Measurements from ENCODE around the gene CACNA1C. TPM values are rescaled to one million over a fixed set of nuclear protein-coding genes. Genes with fewer than 3 reads are reported as not detected.

Gene CACNA1C
- total and polyA plus RNA-seq, 2 donors = 0.71 TPM

GRCh38 chr12:2627835-2628191 lies 575.0 kb downstream of the CACNA1C start:
- Histone ChIP-seq H3K36me3 (ENCODE audit: control insufficient read depth in 2 of 2, insufficient read depth in 2 of 2, low read length in 1 of 2) (no peaks in the 10 kb centered on the region), H3K4me3 (ENCODE audit: low read length in 2 of 2) (no peak overlapping the region), H3K27ac (ENCODE audit: low read depth in 1 of 2, low read length in 1 of 2) (no peak overlapping the region), H3K4me1 (ENCODE audit: control insufficient read depth in 2 of 2, insufficient read depth in 2 of 2, low read length in 2 of 2) (peaks cover 5 to 32% of the 10 kb centered on the region in 2 donors), H3K9me3 (ENCODE audit: control insufficient read depth in 2 of 2, insufficient read depth in 1 of 2, low read length in 1 of 2) (peaks cover 0 to 6% of the 10 kb centered on the region in 2 donors), H3K27me3 (ENCODE audit: control insufficient read depth in 2 of 2, insufficient read depth in 1 of 2, low read length in 1 of 2) (no peaks in the 10 kb centered on the region)
- 39% methylated on average over 11 of the region's 11 CpGs for WGBS
- no peak for DNase-seq (ENCODE audit: low read depth in 6 of 9, low spot score in 9 of 9)

GRCh38 chr12:2628401-2628800 lies 575.6 kb downstream of the CACNA1C start:
- 96% methylated on average over 6 of the region's 6 CpGs for WGBS
- H3K9me3 ChIP-seq (ENCODE audit: control insufficient read depth in 2 of 2, insufficient read depth in 1 of 2, low read length in 1 of 2) = peaks cover 0 to 6% of the 10 kb centered on the region in 2 donors
- no peak overlapping the region for H3K4me3 ChIP-seq (ENCODE audit: low read length in 2 of 2)
- H3K4me1 ChIP-seq (ENCODE audit: control insufficient read depth in 2 of 2, insufficient read depth in 2 of 2, low read length in 2 of 2) = peaks cover 5 to 32% of the 10 kb centered on the region in 2 donors
- DNase-seq (ENCODE audit: low read depth in 6 of 9, low spot score in 9 of 9) = no peak
- no peak overlapping the region for H3K27ac ChIP-seq (ENCODE audit: low read depth in 1 of 2, low read length in 1 of 2)
- H3K36me3 ChIP-seq (ENCODE audit: control insufficient read depth in 2 of 2, insufficient read depth in 2 of 2, low read length in 1 of 2) = no peaks in the 10 kb centered on the region
- H3K27me3 ChIP-seq (ENCODE audit: control insufficient read depth in 2 of 2, insufficient read depth in 1 of 2, low read length in 1 of 2) = no peaks in the 10 kb centered on the region

GRCh38 chr12:2629051-2629450 lies 576.3 kb downstream of the CACNA1C start:
- Histone ChIP-seq H3K27ac (ENCODE audit: low read depth in 1 of 2, low read length in 1 of 2) (no peak overlapping the region), H3K27me3 (ENCODE audit: control insufficient read depth in 2 of 2, insufficient read depth in 1 of 2, low read length in 1 of 2) (no peaks in the 10 kb centered on the region), H3K36me3 (ENCODE audit: control insufficient read depth in 2 of 2, insufficient read depth in 2 of 2, low read length in 1 of 2) (no peaks in the 10 kb centered on the region), H3K4me3 (ENCODE audit: low read length in 2 of 2) (no peak overlapping the region), H3K9me3 (ENCODE audit: control insufficient read depth in 2 of 2, insufficient read depth in 1 of 2, low read length in 1 of 2) (peaks cover 0 to 6% of the 10 kb centered on the region in 2 donors), H3K4me1 (ENCODE audit: control insufficient read depth in 2 of 2, insufficient read depth in 2 of 2, low read length in 2 of 2) (peaks cover 5 to 32% of the 10 kb centered on the region in 2 donors)
- no peak for DNase-seq (ENCODE audit: low read depth in 6 of 9, low spot score in 9 of 9)
- WGBS = 94% methylated on average over 5 of the region's 5 CpGs

- Histone ChIP-seq H3K9me3 (ENCODE audit: control insufficient read depth in 2 of 2, insufficient read depth in 1 of 2, low read length in 1 of 2) (peaks cover 0 to 6% of the 10 kb centered on the region in 2 donors), H3K4me3 (ENCODE audit: low read length in 2 of 2) (no peak overlapping the region), H3K4me1 (ENCODE audit: control insufficient read depth in 2 of 2, insufficient read depth in 2 of 2, low read length in 2 of 2) (peaks cover 0 to 19% of the 10 kb centered on the region in 2 donors), H3K27ac (ENCODE audit: low read depth in 1 of 2, low read length in 1 of 2) (no peak overlapping the region), H3K36me3 (ENCODE audit: control insufficient read depth in 2 of 2, insufficient read depth in 2 of 2, low read length in 1 of 2) (no peaks in the 10 kb centered on the region), H3K27me3 (ENCODE audit: control insufficient read depth in 2 of 2, insufficient read depth in 1 of 2, low read length in 1 of 2) (no peaks in the 10 kb centered on the region)
- 94% methylated on average over 16 of the region's 16 CpGs for WGBS
- DNase-seq (ENCODE audit: low read depth in 6 of 9, low spot score in 9 of 9) = no peak
These were observed 579.0 kb downstream of the CACNA1C start for GRCh38 chr12:2631653-2632350.

- H3K27me3 ChIP-seq (ENCODE audit: control insufficient read depth in 2 of 2, insufficient read depth in 1 of 2, low read length in 1 of 2) = no peaks in the 10 kb centered on the region
- no peak for DNase-seq (ENCODE audit: low read depth in 6 of 9, low spot score in 9 of 9)
- H3K27ac ChIP-seq (ENCODE audit: low read depth in 1 of 2, low read length in 1 of 2) = no peak overlapping the region
- no peaks in the 10 kb centered on the region for H3K9me3 ChIP-seq (ENCODE audit: control insufficient read depth in 2 of 2, insufficient read depth in 1 of 2, low read length in 1 of 2)
- H3K36me3 ChIP-seq (ENCODE audit: control insufficient read depth in 2 of 2, insufficient read depth in 2 of 2, low read length in 1 of 2) = no peaks in the 10 kb centered on the region
- 90% methylated on average over 16 of the region's 16 CpGs for WGBS
- H3K4me1 ChIP-seq (ENCODE audit: control insufficient read depth in 2 of 2, insufficient read depth in 2 of 2, low read length in 2 of 2) = peaks cover 0 to 12% of the 10 kb centered on the region in 2 donors
- no peak overlapping the region for H3K4me3 ChIP-seq (ENCODE audit: low read length in 2 of 2)
These were observed 580.5 kb downstream of the CACNA1C start for GRCh38 chr12:2633176-2633824.

GRCh38 chr12:2633825-2634200 lies 581.0 kb downstream of the CACNA1C start:
- no peaks in the 10 kb centered on the region for H3K9me3 ChIP-seq (ENCODE audit: control insufficient read depth in 2 of 2, insufficient read depth in 1 of 2, low read length in 1 of 2)
- no peaks in the 10 kb centered on the region for H3K36me3 ChIP-seq (ENCODE audit: control insufficient read depth in 2 of 2, insufficient read depth in 2 of 2, low read length in 1 of 2)
- no peak for DNase-seq (ENCODE audit: low read depth in 6 of 9, low spot score in 9 of 9)
- no peaks in the 10 kb centered on the region for H3K27me3 ChIP-seq (ENCODE audit: control insufficient read depth in 2 of 2, insufficient read depth in 1 of 2, low read length in 1 of 2)
- H3K4me3 ChIP-seq (ENCODE audit: low read length in 2 of 2) = no peak overlapping the region
- WGBS = 86% methylated on average over 15 of the region's 15 CpGs
- H3K27ac ChIP-seq (ENCODE audit: low read depth in 1 of 2, low read length in 1 of 2) = no peak overlapping the region
- peaks cover 0 to 12% of the 10 kb centered on the region in 2 donors for H3K4me1 ChIP-seq (ENCODE audit: control insufficient read depth in 2 of 2, insufficient read depth in 2 of 2, low read length in 2 of 2)

- no peaks in the 10 kb centered on the region for H3K36me3 ChIP-seq (ENCODE audit: control insufficient read depth in 2 of 2, insufficient read depth in 2 of 2, low read length in 1 of 2)
- H3K27ac ChIP-seq (ENCODE audit: low read depth in 1 of 2, low read length in 1 of 2) = no peak overlapping the region
- no peaks in the 10 kb centered on the region for H3K9me3 ChIP-seq (ENCODE audit: control insufficient read depth in 2 of 2, insufficient read depth in 1 of 2, low read length in 1 of 2)
- H3K4me1 ChIP-seq (ENCODE audit: control insufficient read depth in 2 of 2, insufficient read depth in 2 of 2, low read length in 2 of 2) = peaks cover 0 to 12% of the 10 kb centered on the region in 2 donors
- H3K4me3 ChIP-seq (ENCODE audit: low read length in 2 of 2) = no peak overlapping the region
- DNase-seq (ENCODE audit: low read depth in 6 of 9, low spot score in 9 of 9) = no peak
- 98% methylated on average over 2 of the region's 2 CpGs for WGBS
- no peaks in the 10 kb centered on the region for H3K27me3 ChIP-seq (ENCODE audit: control insufficient read depth in 2 of 2, insufficient read depth in 1 of 2, low read length in 1 of 2)
These were observed 581.7 kb downstream of the CACNA1C start for GRCh38 chr12:2634471-2634870.

- Histone ChIP-seq H3K4me3 (ENCODE audit: low read length in 2 of 2) (no peak overlapping the region), H3K27ac (ENCODE audit: low read depth in 1 of 2, low read length in 1 of 2) (no peak overlapping the region), H3K36me3 (ENCODE audit: control insufficient read depth in 2 of 2, insufficient read depth in 2 of 2, low read length in 1 of 2) (no peaks in the 10 kb centered on the region), H3K4me1 (ENCODE audit: control insufficient read depth in 2 of 2, insufficient read depth in 2 of 2, low read length in 2 of 2) (peaks cover 0 to 16% of the 10 kb centered on the region in 2 donors), H3K27me3 (ENCODE audit: control insufficient read depth in 2 of 2, insufficient read depth in 1 of 2, low read length in 1 of 2) (no peaks in the 10 kb centered on the region), H3K9me3 (ENCODE audit: control insufficient read depth in 2 of 2, insufficient read depth in 1 of 2, low read length in 1 of 2) (no peaks in the 10 kb centered on the region)
- 55% methylated on average over 7 of the region's 7 CpGs for WGBS
- no peak for DNase-seq (ENCODE audit: low read depth in 6 of 9, low spot score in 9 of 9)
These were observed 584.1 kb downstream of the CACNA1C start for GRCh38 chr12:2636741-2637340.

- H3K4me1 ChIP-seq (ENCODE audit: control insufficient read depth in 2 of 2, insufficient read depth in 2 of 2, low read length in 2 of 2) = peaks cover 1 to 21% of the 10 kb centered on the region in 2 donors
- WGBS = 92% methylated on average over 8 of the region's 8 CpGs
- DNase-seq (ENCODE audit: low read depth in 6 of 9, low spot score in 9 of 9) = no peak
- H3K36me3 ChIP-seq (ENCODE audit: control insufficient read depth in 2 of 2, insufficient read depth in 2 of 2, low read length in 1 of 2) = no peaks in the 10 kb centered on the region
- no peaks in the 10 kb centered on the region for H3K9me3 ChIP-seq (ENCODE audit: control insufficient read depth in 2 of 2, insufficient read depth in 1 of 2, low read length in 1 of 2)
- no peak overlapping the region for H3K27ac ChIP-seq (ENCODE audit: low read depth in 1 of 2, low read length in 1 of 2)
- no peaks in the 10 kb centered on the region for H3K27me3 ChIP-seq (ENCODE audit: control insufficient read depth in 2 of 2, insufficient read depth in 1 of 2, low read length in 1 of 2)
- H3K4me3 ChIP-seq (ENCODE audit: low read length in 2 of 2) = no peak overlapping the region
These were observed 584.6 kb downstream of the CACNA1C start for GRCh38 chr12:2637371-2637770.

Data from thymus (tissue), 11 donors.